GM12864 (cell line): Measurements from ENCODE around the gene TRPC4.

Experiments used
- DNase-seq: peaks from one replicate; pipeline ENCODE4 v3.0.0-alpha.2; 2011; ENCODE audit warnings: low read depth
- H3K4me3 ChIP-seq: 2 replicates; pipeline ENCODE4 v1.5.1; 2011; ENCODE audit warnings: mild to moderate bottlenecking, low read depth, low read length, control low read depth
- CTCF ChIP-seq: IDR thresholded peaks from 2 replicates; pipeline ENCODE4 v1.5.1; 2011; ENCODE audit warnings: low read depth, mild to moderate bottlenecking, moderate library complexity, low read length, control low read depth, inconsistent platforms; ENCODE audit errors: missing control alignments

TRPC4 gene

GRCh38 chr13:37747071-37747612, 122.4 kb downstream of the TRPC4 start:
- no peak for DNase-seq
- H3K4me3 ChIP-seq: no peak overlapping the region
- TF ChIP-seq CTCF: no peak

- TF ChIP-seq CTCF: no peak
- no peak overlapping the region for H3K4me3 ChIP-seq
- no peak for DNase-seq
Measured at GRCh38 chr13:37741536-37741935, 128.0 kb downstream of the TRPC4 start.

- no peak for TF ChIP-seq CTCF
Measured at GRCh38 chr13:37736045-37736444, 133.5 kb downstream of the TRPC4 start.

GRCh38 chr13:37735293-37735692, 134.3 kb downstream of the TRPC4 start:
- no peak for DNase-seq
- no peak for TF ChIP-seq CTCF
- no peak overlapping the region for H3K4me3 ChIP-seq

More at GRCh38 chr13:37736045-37736444, 133.5 kb downstream of the TRPC4 start:
- H3K4me3 ChIP-seq: no peak overlapping the region
- no peak for DNase-seq

GRCh38 chr13:37729876-37730275, 139.7 kb downstream of the TRPC4 start:
- no peak for TF ChIP-seq CTCF
- DNase-seq: no peak
- no peak overlapping the region for H3K4me3 ChIP-seq

- no peak for DNase-seq
- H3K4me3 ChIP-seq: no peak overlapping the region
- no peak for TF ChIP-seq CTCF
Measured at GRCh38 chr13:37716420-37717195, 153.0 kb downstream of the TRPC4 start.

- no peak overlapping the region for H3K4me3 ChIP-seq
- TF ChIP-seq CTCF: no peak
- no peak for DNase-seq
Measured at GRCh38 chr13:37715606-37716015, 154.0 kb downstream of the TRPC4 start.
